Measurements from ENCODE around the gene DRD3.

DRD3 gene

GRCh38 chr3:114221165-114221880 lies 42.5 kb upstream of the DRD3 start:
- DNase-seq, result no peak
- H3K4me3 ChIP-seq (ENCODE audit: low read depth, low read length), result no peak overlapping the region
- H3K27me3 ChIP-seq (ENCODE audit: insufficient read depth, low read depth, severe bottlenecking), result peaks cover 20% of the 10 kb centered on the region
- H3K36me3 ChIP-seq, result no peaks in the 10 kb centered on the region
- TF ChIP-seq CTCF (IDR thresholded peaks at IDR 0.05; ENCODE audit: low read depth, low read length), result no peak
- H3K27ac ChIP-seq, result no peak overlapping the region
- peaks cover 4% of the 10 kb centered on the region for H3K9me3 ChIP-seq (ENCODE audit: severe bottlenecking)

- H3K27me3 ChIP-seq (ENCODE audit: insufficient read depth, low read depth, severe bottlenecking), result peaks cover 24% of the 10 kb centered on the region
- H3K9me3 ChIP-seq (ENCODE audit: severe bottlenecking), result peaks cover under 1% of the 10 kb centered on the region
- no peaks in the 10 kb centered on the region for H3K36me3 ChIP-seq
- no peak for DNase-seq
- H3K27ac ChIP-seq, result no peak overlapping the region
- no peak overlapping the region for H3K4me3 ChIP-seq (ENCODE audit: low read depth, low read length)
- no peak for TF ChIP-seq CTCF (IDR thresholded peaks at IDR 0.05; ENCODE audit: low read depth, low read length)
Measured at GRCh38 chr3:114219741-114220140, 40.9 kb upstream of the DRD3 start.

- Histone ChIP-seq H3K9me3 (ENCODE audit: severe bottlenecking) (no peaks in the 10 kb centered on the region), H3K36me3 (no peaks in the 10 kb centered on the region), H3K27ac (no peak overlapping the region), H3K27me3 (ENCODE audit: insufficient read depth, low read depth, severe bottlenecking) (peaks cover 24% of the 10 kb centered on the region), H3K4me3 (ENCODE audit: low read depth, low read length) (no peak overlapping the region)
- no peak for TF ChIP-seq CTCF (IDR thresholded peaks at IDR 0.05; ENCODE audit: low read depth, low read length)
- DNase-seq, result no peak
Measured at GRCh38 chr3:114218578-114219185, 39.8 kb upstream of the DRD3 start.

- Histone ChIP-seq H3K27me3 (ENCODE audit: insufficient read depth, low read depth, severe bottlenecking) (peaks cover 24% of the 10 kb centered on the region), H3K36me3 (no peaks in the 10 kb centered on the region), H3K4me3 (ENCODE audit: low read depth, low read length) (no peak overlapping the region), H3K27ac (no peak overlapping the region), H3K9me3 (ENCODE audit: severe bottlenecking) (no peaks in the 10 kb centered on the region)
- no peak for TF ChIP-seq CTCF (IDR thresholded peaks at IDR 0.05; ENCODE audit: low read depth, low read length)
- no peak for DNase-seq
Measured at GRCh38 chr3:114218006-114218405, 39.2 kb upstream of the DRD3 start.

- no peak for DNase-seq
Measured at GRCh38 chr3:114217266-114217665, 38.4 kb upstream of the DRD3 start.

More at GRCh38 chr3:114217266-114217665, 38.4 kb upstream of the DRD3 start:
- no peaks in the 10 kb centered on the region for H3K36me3 ChIP-seq
- H3K4me3 ChIP-seq (ENCODE audit: low read depth, low read length), result no peak overlapping the region
- H3K27me3 ChIP-seq (ENCODE audit: insufficient read depth, low read depth, severe bottlenecking), result peaks cover 24% of the 10 kb centered on the region
- no peaks in the 10 kb centered on the region for H3K9me3 ChIP-seq (ENCODE audit: severe bottlenecking)
- H3K27ac ChIP-seq, result no peak overlapping the region
- TF ChIP-seq CTCF (IDR thresholded peaks at IDR 0.05; ENCODE audit: low read depth, low read length), result no peak
